T-helper 17 cell (primary cell): ENCODE results near the gene TACR1. TPM values are rescaled to one million over a fixed set of nuclear protein-coding genes. Genes with fewer than 3 reads are reported as not detected.
"Not testable (repeated sequence)": the region's sequence is repeated elsewhere in the genome, so short reads cannot be mapped to it uniquely, and the experiment has no call there.

Experiments
- ATAC-seq: fragments of 150-1000 bp; cut with Tn5 transposase; 2 replicates; pipeline ENCODE4 v1.10.0; 2021; ENCODE audit warnings: mild to moderate bottlenecking, moderate library complexity
- DNase-seq, 3 donors: peaks; one replicate each; pipeline versions ENCODE4 v3.0.0 to v3.0.0-alpha.2; 2020 to 2021
- H3K9me3 ChIP-seq: one replicate; pipeline ENCODE4 v1.7.0; 2013; ENCODE audit warnings: low read length, mild to moderate bottlenecking; ENCODE audit not compliant: control insufficient read depth, poor library complexity, severe bottlenecking
- H3K27ac Mint-ChIP-seq: one replicate; pipeline ENCODE4 v1.8.0; 2022; ENCODE audit warnings: mild to moderate bottlenecking, moderate library complexity, mixed read lengths
- H3K27me3 Mint-ChIP-seq: one replicate; pipeline ENCODE4 v1.8.0; 2022; ENCODE audit warnings: mixed read lengths
- H3K36me3 Mint-ChIP-seq: one replicate; pipeline ENCODE4 v1.8.0; 2022; ENCODE audit warnings: low read depth, mixed read lengths
- H3K4me1 Mint-ChIP-seq: one replicate; pipeline ENCODE4 v1.8.0; 2022; ENCODE audit warnings: mild to moderate bottlenecking, mixed read lengths
- H3K4me3 Mint-ChIP-seq: one replicate; pipeline ENCODE4 v1.8.0; 2022; ENCODE audit warnings: mild to moderate bottlenecking, moderate library complexity, mixed read lengths
- total RNA-seq, 4 donors: library from RNA in 2 of 4; stranded (reverse) in 2 of 4; gene quantifications; one replicate each; pipeline ENCODE4 v1.2.3 and lab custom pipeline; 2022 to 2026

Gene TACR1
- total RNA-seq, 2 donors from 2014 or later: not detected

DNA sequence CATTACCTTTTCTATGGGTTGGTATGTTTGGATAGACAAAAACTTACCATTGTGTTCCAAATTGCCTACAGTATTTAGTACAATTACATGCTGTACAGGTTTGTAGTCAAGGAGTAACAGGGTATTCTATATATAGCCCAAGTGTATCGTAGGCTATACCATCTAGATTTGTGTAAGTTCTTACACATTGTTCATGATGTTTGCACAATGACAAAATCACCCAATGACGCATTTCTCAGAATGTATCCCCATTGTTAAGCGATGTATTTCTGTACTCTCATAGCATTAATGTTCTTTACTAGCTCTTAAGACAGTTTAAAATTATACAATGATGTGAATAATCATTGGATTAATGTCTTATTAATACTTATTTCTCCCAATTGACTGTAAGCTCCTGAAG lies 16.7 kb downstream of the TACR1 start:
- peaks cover 4% of the 10 kb centered on the region for H3K27me3 Mint-ChIP-seq
- ATAC-seq (no peak), DNase-seq (no peak)
- H3K4me3 Mint-ChIP-seq: no peak overlapping the region
- no peak overlapping the region for H3K27ac Mint-ChIP-seq
- H3K4me1 Mint-ChIP-seq: no peaks in the 10 kb centered on the region
- H3K9me3 ChIP-seq: no peaks in the 10 kb centered on the region
- H3K36me3 Mint-ChIP-seq: no peaks in the 10 kb centered on the region

GRCh38 chr2:75180476-75180875 lies 18.8 kb downstream of the TACR1 start:
- no peak overlapping the region for H3K4me3 Mint-ChIP-seq
- H3K27ac Mint-ChIP-seq: no peak overlapping the region
- ATAC-seq (no peak), DNase-seq (no peak)
- no peaks in the 10 kb centered on the region for H3K36me3 Mint-ChIP-seq
- no peaks in the 10 kb centered on the region for H3K4me1 Mint-ChIP-seq
- H3K9me3 ChIP-seq: no peaks in the 10 kb centered on the region
- peaks cover 4% of the 10 kb centered on the region for H3K27me3 Mint-ChIP-seq

DNA sequence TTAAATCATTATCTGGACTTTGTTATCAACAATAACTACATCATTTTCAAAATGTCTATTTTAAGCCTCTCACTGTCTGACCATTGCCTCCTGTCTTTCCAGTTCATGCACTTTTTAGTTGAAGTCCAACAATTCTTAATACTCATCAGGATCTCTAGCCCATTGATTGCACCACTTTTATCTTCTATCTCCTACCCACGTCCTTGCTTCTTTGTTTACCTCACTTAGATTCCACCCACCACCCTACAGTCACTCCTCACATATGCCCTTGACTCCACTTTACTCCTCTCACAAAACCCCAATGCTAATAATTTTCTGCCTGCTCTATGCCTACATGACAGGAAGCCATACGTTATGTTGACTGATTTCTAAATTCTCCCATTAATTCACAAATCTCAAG lies 21.9 kb downstream of the TACR1 start:
- Mint-ChIP-seq H3K4me1 (no peaks in the 10 kb centered on the region), H3K27ac (no peak overlapping the region), H3K36me3 (no peaks in the 10 kb centered on the region), H3K4me3 (no peak overlapping the region), H3K27me3 (no peaks in the 10 kb centered on the region)
- DNase-seq (no peak), ATAC-seq (no peak)
- H3K9me3 ChIP-seq: no peaks in the 10 kb centered on the region

GRCh38 chr2:75175456-75175855 lies 23.9 kb downstream of the TACR1 start:
- no peak for ATAC-seq

DNA sequence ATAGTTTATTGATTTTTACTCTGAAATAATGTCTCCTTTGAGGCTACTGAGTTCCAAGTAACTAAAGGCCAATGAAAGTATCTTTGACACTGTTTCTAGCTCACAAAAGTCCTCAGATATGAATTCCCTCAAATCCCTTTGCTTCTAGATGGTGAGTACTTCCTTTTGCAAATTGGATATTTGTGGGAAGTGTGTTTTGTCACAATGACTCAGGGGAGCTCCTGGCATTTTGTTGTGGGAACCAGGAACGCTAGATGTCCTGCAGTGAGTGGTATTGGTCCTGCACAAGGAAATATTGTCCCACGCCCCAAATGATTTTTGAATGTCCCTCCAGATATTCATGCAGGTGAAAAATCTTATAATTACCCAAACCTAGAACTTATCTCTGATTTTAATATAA lies 24.3 kb downstream of the TACR1 start:
- Mint-ChIP-seq H3K36me3 (no peaks in the 10 kb centered on the region), H3K4me3 (no peak overlapping the region), H3K4me1 (no peaks in the 10 kb centered on the region), H3K27me3 (no peaks in the 10 kb centered on the region), H3K27ac (no peak overlapping the region)
- DNase-seq (no peak), ATAC-seq (no peak)
- H3K9me3 ChIP-seq: no peaks in the 10 kb centered on the region

More at GRCh38 chr2:75175456-75175855, 23.9 kb downstream of the TACR1 start:
- no peak overlapping the region for H3K27ac Mint-ChIP-seq
- H3K27me3 Mint-ChIP-seq: no peaks in the 10 kb centered on the region
- H3K4me3 Mint-ChIP-seq: no peak overlapping the region
- DNase-seq: no peak
- H3K9me3 ChIP-seq: no peaks in the 10 kb centered on the region
- no peaks in the 10 kb centered on the region for H3K4me1 Mint-ChIP-seq
- H3K36me3 Mint-ChIP-seq: no peaks in the 10 kb centered on the region

- Mint-ChIP-seq H3K36me3 (no peaks in the 10 kb centered on the region), H3K27ac (no peak overlapping the region)
- ATAC-seq: no peak
Observed at GRCh38 chr2:75174519-75174918, 24.8 kb downstream of the TACR1 start.

GRCh38 chr2:75173740-75174139 lies 25.6 kb downstream of the TACR1 start:
- no peak for ATAC-seq
- Mint-ChIP-seq H3K36me3 (no peaks in the 10 kb centered on the region), H3K4me1 (no peaks in the 10 kb centered on the region)

More at GRCh38 chr2:75174519-75174918, 24.8 kb downstream of the TACR1 start:
- Mint-ChIP-seq H3K27me3 (no peaks in the 10 kb centered on the region), H3K4me3 (no peak overlapping the region), H3K4me1 (no peaks in the 10 kb centered on the region)
- no peaks in the 10 kb centered on the region for H3K9me3 ChIP-seq
- DNase-seq: no peak

DNA sequence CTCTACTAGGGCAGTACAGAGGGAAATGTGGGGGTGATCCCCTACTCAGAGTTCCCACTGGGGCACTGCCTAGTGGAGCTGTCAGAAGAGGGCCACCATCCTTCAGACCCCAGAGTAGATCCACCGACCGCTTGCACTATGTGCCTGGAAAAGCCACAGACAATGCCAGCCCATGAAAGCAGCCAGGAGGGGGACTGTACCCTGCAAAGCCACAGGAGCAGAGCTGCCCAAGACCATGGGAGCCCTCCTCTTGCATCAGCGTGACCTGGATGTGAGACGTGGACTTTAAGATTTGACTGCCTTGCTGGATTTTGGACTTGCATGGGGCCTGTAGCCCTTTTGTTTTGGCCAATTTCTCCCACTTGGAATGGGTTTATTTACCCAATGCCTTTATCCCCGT lies 27.9 kb downstream of the TACR1 start:
- H3K9me3 ChIP-seq, H3K27ac Mint-ChIP-seq, H3K4me1 Mint-ChIP-seq, H3K27me3 Mint-ChIP-seq, H3K36me3 Mint-ChIP-seq, H3K4me3 Mint-ChIP-seq, DNase-seq, ATAC-seq: not testable (repeated sequence)

More at GRCh38 chr2:75173740-75174139, 25.6 kb downstream of the TACR1 start:
- H3K27me3 Mint-ChIP-seq: no peaks in the 10 kb centered on the region
- H3K4me3 Mint-ChIP-seq: no peak overlapping the region
- DNase-seq: no peak
- no peaks in the 10 kb centered on the region for H3K9me3 ChIP-seq
- H3K27ac Mint-ChIP-seq: no peak overlapping the region

DNA sequence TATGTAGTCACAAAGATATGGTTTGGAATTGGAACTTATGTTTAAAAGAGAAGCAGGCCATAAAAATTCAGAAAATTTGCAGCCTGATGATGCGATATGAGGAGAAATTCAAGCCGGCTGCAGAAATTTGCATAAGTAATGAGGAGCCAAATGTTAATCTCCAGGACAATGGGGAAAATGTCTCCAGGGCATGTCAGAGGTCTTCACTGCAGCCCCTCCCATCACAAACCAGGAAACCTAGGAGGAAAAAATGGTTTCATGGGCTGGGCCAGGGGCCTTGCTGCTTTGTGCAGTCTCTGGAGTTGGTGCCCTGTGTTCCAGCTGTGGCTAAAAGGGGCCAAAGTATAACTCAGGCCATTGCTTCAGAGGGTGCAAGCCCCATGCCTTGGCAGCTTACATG lies 28.4 kb downstream of the TACR1 start:
- no peak overlapping the region for H3K27ac Mint-ChIP-seq
- ATAC-seq: no peak
- H3K9me3 ChIP-seq: no peaks in the 10 kb centered on the region
- no peak for DNase-seq
- H3K36me3 Mint-ChIP-seq: no peaks in the 10 kb centered on the region
- H3K27me3 Mint-ChIP-seq: no peaks in the 10 kb centered on the region
- H3K4me3 Mint-ChIP-seq: no peak overlapping the region
- no peaks in the 10 kb centered on the region for H3K4me1 Mint-ChIP-seq

GRCh38 chr2:75168186-75168585 lies 31.1 kb downstream of the TACR1 start:
- ATAC-seq: no peak
- Mint-ChIP-seq H3K4me3 (no peak overlapping the region), H3K4me1 (no peaks in the 10 kb centered on the region), H3K27ac (no peak overlapping the region), H3K27me3 (no peaks in the 10 kb centered on the region), H3K36me3 (no peaks in the 10 kb centered on the region)
- no peak for DNase-seq
- H3K9me3 ChIP-seq: no peaks in the 10 kb centered on the region

- H3K4me3 Mint-ChIP-seq: no peak overlapping the region
- H3K9me3 ChIP-seq: no peaks in the 10 kb centered on the region
- H3K36me3 Mint-ChIP-seq: no peaks in the 10 kb centered on the region
- no peak overlapping the region for H3K27ac Mint-ChIP-seq
- ATAC-seq (no peak), DNase-seq (no peak)
- no peaks in the 10 kb centered on the region for H3K4me1 Mint-ChIP-seq
- no peaks in the 10 kb centered on the region for H3K27me3 Mint-ChIP-seq
Observed at GRCh38 chr2:75166491-75166890, 32.8 kb downstream of the TACR1 start.

DNA sequence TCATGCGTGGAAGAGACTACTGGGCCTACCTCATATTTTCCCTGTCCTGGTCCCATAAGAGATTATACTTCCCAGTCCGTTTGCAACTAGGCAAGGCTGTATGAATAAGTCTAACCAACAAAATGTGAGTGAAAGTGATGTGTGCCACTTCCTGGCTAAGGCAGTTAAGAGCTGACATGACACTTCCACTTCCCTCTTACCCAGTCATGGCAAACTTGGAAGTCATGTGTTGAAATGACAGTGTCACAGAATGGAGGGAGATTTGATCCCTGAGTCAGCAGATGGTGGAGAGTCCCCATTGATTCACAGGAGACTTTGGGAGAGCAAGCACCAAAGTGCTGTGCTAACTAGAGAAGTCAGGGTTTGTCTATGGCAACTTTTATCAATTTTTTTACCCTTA lies 36.4 kb downstream of the TACR1 start:
- no peak for ATAC-seq
- Mint-ChIP-seq H3K27me3 (peaks cover 5% of the 10 kb centered on the region), H3K36me3 (peaks cover 4% of the 10 kb centered on the region), H3K27ac (no peak overlapping the region), H3K4me1 (no peaks in the 10 kb centered on the region), H3K4me3 (no peak overlapping the region)
- H3K9me3 ChIP-seq: no peaks in the 10 kb centered on the region
- no peak for DNase-seq

GRCh38 chr2:75162259-75162658 lies 37.1 kb downstream of the TACR1 start:
- Mint-ChIP-seq H3K27me3 (peaks cover 5% of the 10 kb centered on the region), H3K36me3 (peaks cover 4% of the 10 kb centered on the region), H3K27ac (no peak overlapping the region), H3K4me3 (no peak overlapping the region), H3K4me1 (no peaks in the 10 kb centered on the region)
- DNase-seq: no peak
- no peaks in the 10 kb centered on the region for H3K9me3 ChIP-seq
- ATAC-seq: no peak

DNA sequence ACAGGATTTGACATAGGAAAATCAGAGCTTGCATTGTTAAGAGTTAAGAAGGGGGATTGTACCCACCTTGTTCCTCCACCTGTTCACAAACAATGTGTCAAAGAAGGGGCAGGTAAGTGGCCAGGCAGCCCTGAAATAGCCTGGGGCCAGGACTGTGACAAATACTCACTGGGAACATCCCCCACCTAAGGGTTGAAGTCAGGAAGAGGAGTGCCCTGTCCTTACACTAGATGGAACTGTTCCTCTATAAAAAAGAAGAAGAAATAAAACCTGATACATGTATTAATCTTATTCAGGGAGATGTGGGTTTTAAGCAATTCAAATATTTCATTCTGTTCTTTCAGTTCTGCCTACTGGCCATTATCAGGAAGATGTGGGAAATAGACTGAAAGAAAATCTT lies 41.9 kb downstream of the TACR1 start:
- H3K9me3 ChIP-seq: no peaks in the 10 kb centered on the region
- peaks cover 5% of the 10 kb centered on the region for H3K27me3 Mint-ChIP-seq
- H3K4me1 Mint-ChIP-seq: no peaks in the 10 kb centered on the region
- H3K27ac Mint-ChIP-seq: no peak overlapping the region
- H3K36me3 Mint-ChIP-seq: peaks cover 11% of the 10 kb centered on the region
- H3K4me3 Mint-ChIP-seq: no peak overlapping the region
- ATAC-seq: no peak
- DNase-seq: no peak

- H3K27ac Mint-ChIP-seq: no peak overlapping the region
- H3K9me3 ChIP-seq: no peaks in the 10 kb centered on the region
- peaks cover 5% of the 10 kb centered on the region for H3K27me3 Mint-ChIP-seq
- ATAC-seq (no peak), DNase-seq (no peak)
- peaks cover 11% of the 10 kb centered on the region for H3K36me3 Mint-ChIP-seq
- H3K4me1 Mint-ChIP-seq: no peaks in the 10 kb centered on the region
- no peak overlapping the region for H3K4me3 Mint-ChIP-seq
Observed at GRCh38 chr2:75155115-75155514, 44.2 kb downstream of the TACR1 start.
